GM12872 (cell line): ENCODE measurements around the gene PTPRN2.

Experiments
- CTCF ChIP-seq: IDR thresholded peaks from 3 replicates; pipeline ENCODE4 v1.5.1; 2011; ENCODE audit warnings: low read depth, mild to moderate bottlenecking, low read length, moderate library complexity; ENCODE audit not compliant: insufficient read depth

Gene PTPRN2

GRCh38 chr7:158125721-158126120, 461.9 kb downstream of the PTPRN2 start:
- TF ChIP-seq CTCF, result no peak

GRCh38 chr7:158125091-158125490, 462.5 kb downstream of the PTPRN2 start:
- no peak for TF ChIP-seq CTCF

- no peak for TF ChIP-seq CTCF
Observed at GRCh38 chr7:158124671-158125079, 462.9 kb downstream of the PTPRN2 start.

DNA sequence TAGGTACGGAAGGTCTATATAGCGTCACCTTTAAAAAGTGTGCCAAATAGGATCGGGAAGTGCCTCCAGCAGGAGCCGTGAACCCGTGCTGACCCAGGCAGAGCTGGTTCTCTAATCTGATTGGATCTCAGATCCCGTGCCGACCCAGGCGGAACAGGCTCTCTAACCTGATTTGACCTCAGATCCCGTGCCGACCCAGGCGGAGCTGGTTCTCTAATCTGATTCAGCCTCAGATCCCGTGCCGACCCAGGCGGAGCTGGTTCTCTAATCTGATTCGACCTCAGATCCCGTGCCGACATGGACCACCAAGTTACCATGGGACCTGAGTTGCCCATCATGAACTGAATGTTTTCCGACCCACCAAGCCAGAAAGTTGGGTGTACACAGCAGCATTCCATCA, 463.9 kb downstream of the PTPRN2 start:
- no peak for TF ChIP-seq CTCF

DNA sequence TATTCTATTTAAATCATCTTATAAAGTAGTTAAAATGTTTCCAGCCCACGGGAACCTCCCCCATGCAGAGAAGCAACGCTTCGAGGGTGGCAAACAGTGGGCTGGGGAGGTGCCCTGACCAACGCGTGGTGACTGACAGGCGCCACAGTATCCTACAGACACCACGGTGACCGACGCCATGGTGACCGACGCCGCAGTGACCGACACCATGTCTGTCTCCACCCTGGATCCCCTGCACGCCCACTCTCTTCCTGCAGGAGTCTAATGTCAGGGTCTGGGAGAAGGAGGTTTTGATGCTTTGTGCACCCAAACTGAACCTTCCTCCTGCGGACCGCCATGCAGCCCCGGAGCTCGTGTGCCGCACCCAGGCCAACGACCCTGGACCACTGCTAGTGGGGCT, 464.4 kb downstream of the PTPRN2 start:
- no peak for TF ChIP-seq CTCF

DNA sequence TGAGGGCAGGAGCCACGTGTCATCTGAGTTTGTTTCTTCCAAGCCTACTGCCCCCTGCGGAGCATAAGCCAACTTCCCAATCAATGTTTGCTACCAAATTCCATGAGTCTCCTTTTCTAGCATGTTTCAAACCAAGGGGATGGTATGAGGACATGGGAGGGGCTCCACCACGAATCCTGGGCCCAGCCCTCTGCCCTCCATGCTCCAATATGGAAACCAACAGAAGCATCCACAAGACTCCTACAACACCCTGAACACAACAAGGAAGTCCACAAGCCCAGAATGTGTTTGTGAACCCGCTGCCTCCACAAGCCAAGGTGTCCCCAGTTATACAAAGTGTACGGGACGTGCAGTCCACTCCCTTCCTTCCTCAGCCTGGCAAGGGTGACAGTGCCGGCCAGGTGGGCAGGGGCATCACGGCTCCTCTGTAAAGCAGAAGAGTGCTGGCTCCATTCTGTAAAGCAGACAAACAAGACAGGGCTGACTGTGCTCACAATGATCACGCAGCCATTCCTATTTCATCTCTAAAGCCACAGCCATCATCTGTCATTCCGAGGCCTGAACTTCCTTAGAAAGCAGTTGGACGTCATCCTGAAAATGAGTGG, 466.1 kb downstream of the PTPRN2 start:
- no peak for TF ChIP-seq CTCF

GRCh38 chr7:158120716-158121115, 466.9 kb downstream of the PTPRN2 start:
- no peak for TF ChIP-seq CTCF
